Naive thymus-derived CD8-positive, alpha-beta T cell (primary cell): Measurements from ENCODE around the gene TSPAN18. TPM values are rescaled to one million over a fixed set of nuclear protein-coding genes. Genes with fewer than 3 reads are reported as not detected.

ENCODE experiments used
- ATAC-seq, 2 donors: fragments of 150-1000 bp; cut with Tn5 transposase in 1 of 2; sonication (Bioruptor Pico), chemical (Tn5 transposase) in 1 of 2; 1 replicate in 1 of 2; 2 replicates in 1 of 2; pipeline ENCODE4 v1.10.0; 2021; ENCODE audit warnings: mild to moderate bottlenecking in 2 of 2, moderate library complexity in 2 of 2
- POLR2A ChIA-PET: fragments of 350-600 bp; sonication (Branson Sonifier 250); formaldehyde crosslinking; loops from one replicate; lab custom pipeline; 2021; ENCODE audit warnings: antibody characterized with exemption; lab: Charles Lee
- DNase-seq, 10 donors: peaks; one replicate each; pipeline versions ENCODE4 v3.0.0 to v3.0.0-alpha.2; 2020 to 2022
- H3K27ac Mint-ChIP-seq, 10 donors: one replicate each; pipeline ENCODE4 v1.8.0; 2020 to 2022; ENCODE audit warnings: mild to moderate bottlenecking in 10 of 10, mixed read lengths in 10 of 10, moderate library complexity in 4 of 10, inconsistent platforms in 1 of 10
- H3K27me3 Mint-ChIP-seq, 5 donors: one replicate each; pipeline ENCODE4 v1.8.0; 2021 to 2022; ENCODE audit warnings: mixed read lengths in 5 of 5
- H3K36me3 Mint-ChIP-seq, 3 donors: one replicate each; pipeline ENCODE4 v1.8.0; 2020 to 2022; ENCODE audit warnings: mixed read lengths in 3 of 3, mild to moderate bottlenecking in 2 of 3, inconsistent platforms in 1 of 3
- H3K4me1 Mint-ChIP-seq, 4 donors: one replicate each; pipeline ENCODE4 v1.8.0; 2021 to 2022; ENCODE audit warnings: mixed read lengths in 4 of 4
- H3K4me3 Mint-ChIP-seq, 10 donors: one replicate each; pipeline ENCODE4 v1.8.0; 2020 to 2022; ENCODE audit warnings: mild to moderate bottlenecking in 10 of 10, mixed read lengths in 10 of 10, moderate library complexity in 6 of 10, inconsistent platforms in 1 of 10
- H3K9me3 Mint-ChIP-seq, 9 donors: one replicate each; pipeline ENCODE4 v1.8.0; 2020 to 2022; ENCODE audit warnings: mixed read lengths in 9 of 9, mild to moderate bottlenecking in 3 of 9, inconsistent platforms in 1 of 9, moderate library complexity in 1 of 9
- polyA plus RNA-seq, 3 donors: library from polyadenylated mRNA; unstranded; fragments of 300-500 nt; fragmentation: Illumina TruSeq; gene quantifications; one replicate each; pipeline ENCODE4 v1.2.3, GENCODE V29; 2021
- total RNA-seq, 8 experiments: library from RNA in 2 of 8; stranded (reverse) in 2 of 8; gene quantifications; one replicate each; pipeline ENCODE4 v1.2.3 and lab custom pipeline; 2021 to 2026

TSPAN18 gene
- total and polyA plus RNA-seq, 5 experiments from 2014 or later: 0.73 to 5.5 (median 1.5) TPM

DNA sequence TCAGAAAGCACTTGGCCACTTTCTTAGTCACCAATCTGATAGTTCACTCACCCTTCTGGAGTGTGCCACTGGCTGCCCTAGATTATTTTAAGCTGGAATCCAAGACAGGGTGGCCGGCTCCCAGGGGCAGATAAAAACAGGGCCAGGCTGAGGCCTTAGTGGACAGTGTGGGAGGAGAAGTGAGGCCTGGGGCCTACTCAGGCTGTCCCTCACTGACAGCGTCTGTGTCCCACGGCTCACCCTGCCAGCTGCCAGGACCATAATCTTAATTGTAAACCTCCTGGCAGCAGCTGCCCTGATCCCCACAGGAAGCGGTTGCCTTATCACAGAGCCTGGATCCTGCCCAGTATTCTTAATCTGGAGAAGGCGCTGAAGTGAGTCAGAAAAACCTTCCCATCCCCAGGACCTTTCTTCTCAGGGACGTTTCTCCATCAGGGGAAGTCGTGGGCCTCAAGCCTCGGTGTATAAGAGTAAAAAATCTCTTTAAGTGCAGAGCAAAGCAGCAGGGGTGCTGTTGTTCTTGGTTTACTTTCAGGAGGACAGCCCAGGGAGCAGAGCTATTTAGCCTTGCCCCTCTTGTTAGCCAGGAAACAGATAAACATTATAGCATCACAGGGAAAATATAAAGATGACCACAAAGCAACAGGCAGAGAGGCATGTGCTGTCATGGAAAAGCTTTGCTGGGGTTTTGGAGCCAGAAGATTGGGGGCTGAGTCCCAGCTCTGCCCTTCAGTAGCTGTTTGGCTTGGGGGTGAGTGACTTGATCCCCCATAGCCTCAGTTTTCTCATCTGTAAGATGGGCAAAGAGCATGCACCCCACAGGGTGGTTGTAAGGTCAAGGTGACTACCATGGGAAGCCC, 39.6 kb downstream of the TSPAN18 start:
- Mint-ChIP-seq H3K36me3 (peaks cover 12 to 28% (median 19%) of the 10 kb centered on the region in 3 donors), H3K27ac (peak overlapping the region in 1 of 10 donors; percentile 57)
- no peak for ATAC-seq

DNA sequence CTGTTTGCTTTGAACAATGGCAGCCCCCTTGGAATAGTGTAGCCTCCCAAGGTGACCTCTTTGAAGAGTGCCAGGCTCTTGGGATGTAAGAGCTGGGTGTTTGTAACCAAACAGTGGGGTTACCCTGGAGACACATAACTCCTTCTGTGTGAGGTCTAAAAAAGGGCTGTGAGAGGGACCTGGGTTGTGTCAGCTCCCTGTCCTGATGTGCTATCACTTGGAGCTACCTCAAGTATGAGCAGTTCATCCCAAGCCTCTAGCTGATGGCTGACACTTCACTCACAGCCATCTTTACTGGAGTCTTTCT, 40.2 kb downstream of the TSPAN18 start:
- no peak for ATAC-seq

More for the DNA sequence above, 39.6 kb downstream of the TSPAN18 start:
- Mint-ChIP-seq H3K4me3 (no peak overlapping the region), H3K27me3 (peaks cover 0 to 2% (median 0%) of the 10 kb centered on the region in 5 donors), H3K4me1 (peaks cover 0 to 9% (median 3%) of the 10 kb centered on the region in 4 donors), H3K9me3 (peaks cover 0 to 14% (median 7%) of the 10 kb centered on the region in 9 donors)
- no peak for DNase-seq
- POLR2A ChIA-PET: no interaction called here

DNA sequence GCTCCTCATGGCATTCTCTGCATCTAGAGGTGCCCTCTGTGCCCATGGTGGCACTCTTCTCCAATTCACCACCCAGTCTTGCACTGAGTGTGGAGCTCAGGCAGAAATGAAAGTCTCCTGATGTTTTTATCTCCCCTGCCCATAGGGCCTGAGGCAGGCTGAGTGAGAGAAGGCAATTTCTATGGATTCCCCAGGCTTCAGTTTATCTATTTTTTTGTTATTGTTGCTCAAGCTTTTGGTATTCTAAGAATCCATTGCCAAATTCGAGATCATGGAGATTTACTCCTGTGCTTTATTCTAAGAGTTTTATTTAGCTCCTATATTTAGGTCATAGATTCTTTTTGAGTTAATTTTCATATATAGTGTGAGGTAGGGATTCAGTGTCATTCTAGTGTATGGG, 40.7 kb downstream of the TSPAN18 start:
- ATAC-seq (no peak), DNase-seq (no peak)
- H3K4me3 Mint-ChIP-seq: no peak overlapping the region

More for the DNA sequence above, 40.2 kb downstream of the TSPAN18 start:
- POLR2A ChIA-PET: no interaction called here
- Mint-ChIP-seq H3K27ac (no peak overlapping the region), H3K9me3 (peaks cover 0 to 14% (median 7%) of the 10 kb centered on the region in 9 donors), H3K27me3 (peaks cover 0 to 2% (median 0%) of the 10 kb centered on the region in 5 donors), H3K4me1 (peaks cover 0 to 9% (median 3%) of the 10 kb centered on the region in 4 donors), H3K36me3 (peaks cover 12 to 28% (median 19%) of the 10 kb centered on the region in 3 donors), H3K4me3 (no peak overlapping the region)
- no peak for DNase-seq

DNA sequence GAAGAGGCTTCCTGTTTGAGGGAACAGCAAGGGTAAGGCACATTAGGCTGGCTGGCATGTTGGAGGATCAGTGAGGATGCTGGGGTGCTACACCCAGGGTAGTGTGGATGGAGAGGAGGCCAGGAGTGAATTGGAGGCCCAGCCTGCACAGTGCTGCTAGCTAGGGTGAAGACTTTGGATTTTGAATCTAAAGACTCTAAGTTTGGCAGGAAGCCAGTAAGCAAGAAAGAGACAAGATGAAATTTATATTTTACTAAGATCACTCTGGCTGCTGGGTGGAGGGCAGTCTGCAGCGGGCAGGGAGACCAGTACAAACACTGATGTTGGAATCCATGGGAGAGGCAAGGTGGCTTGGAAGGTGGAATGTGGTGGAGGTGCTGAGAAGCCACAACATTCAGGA, 43.6 kb downstream of the TSPAN18 start:
- POLR2A ChIA-PET: no interaction called here
- H3K4me1 Mint-ChIP-seq: peaks cover 0 to 9% (median 4%) of the 10 kb centered on the region in 4 donors
- no peaks in the 10 kb centered on the region for H3K27me3 Mint-ChIP-seq
- no peak overlapping the region for H3K4me3 Mint-ChIP-seq
- ATAC-seq: no peak
- no peak for DNase-seq
- H3K36me3 Mint-ChIP-seq: peaks cover 12 to 28% (median 15%) of the 10 kb centered on the region in 3 donors
- H3K27ac Mint-ChIP-seq: peak overlapping the region in 1 of 10 donors; percentile 2
- peaks cover 0 to 14% (median 7%) of the 10 kb centered on the region in 9 donors for H3K9me3 Mint-ChIP-seq

More for the DNA sequence above, 40.7 kb downstream of the TSPAN18 start:
- peaks cover 0 to 9% (median 3%) of the 10 kb centered on the region in 4 donors for H3K4me1 Mint-ChIP-seq
- H3K27ac Mint-ChIP-seq: no peak overlapping the region
- peaks cover 0 to 2% (median 0%) of the 10 kb centered on the region in 5 donors for H3K27me3 Mint-ChIP-seq
- H3K9me3 Mint-ChIP-seq: peaks cover 0 to 14% (median 7%) of the 10 kb centered on the region in 9 donors
- peaks cover 12 to 28% (median 19%) of the 10 kb centered on the region in 3 donors for H3K36me3 Mint-ChIP-seq
- POLR2A ChIA-PET: no interaction called here

- POLR2A ChIA-PET: no interaction called here
- Mint-ChIP-seq H3K4me3 (no peak overlapping the region), H3K9me3 (peaks cover 0 to 14% (median 7%) of the 10 kb centered on the region in 9 donors), H3K4me1 (peaks cover 0 to 9% (median 4%) of the 10 kb centered on the region in 4 donors), H3K27ac (no peak overlapping the region), H3K27me3 (no peaks in the 10 kb centered on the region), H3K36me3 (peaks cover 8 to 26% (median 12%) of the 10 kb centered on the region in 3 donors)
- DNase-seq (no peak), ATAC-seq (no peak)
Observed at GRCh38 chr11:44771252-44771734, 44.5 kb downstream of the TSPAN18 start.

DNA sequence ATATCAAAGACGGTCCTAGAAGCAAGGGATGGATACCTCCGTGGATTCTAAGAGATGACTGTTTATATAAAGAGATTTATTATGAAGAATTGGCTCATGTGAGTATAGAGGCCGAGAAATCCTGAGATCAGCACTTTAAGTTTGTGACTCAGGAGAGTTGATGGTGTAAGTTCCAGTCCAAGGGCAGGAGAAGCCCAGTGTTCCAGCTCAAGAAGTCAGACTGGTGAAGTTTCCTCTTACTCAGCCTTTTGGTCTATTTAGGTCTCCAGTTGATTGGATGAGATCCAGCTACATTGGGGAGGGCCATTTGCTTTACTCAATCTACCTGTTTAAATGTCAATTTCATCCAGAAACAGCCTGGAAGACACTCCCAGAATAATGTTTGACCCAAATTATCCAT, 45.1 kb downstream of the TSPAN18 start:
- H3K4me1 Mint-ChIP-seq: peaks cover 0 to 9% (median 4%) of the 10 kb centered on the region in 4 donors
- ATAC-seq: no peak
- POLR2A ChIA-PET: no interaction called here
- peaks cover 6 to 26% (median 12%) of the 10 kb centered on the region in 3 donors for H3K36me3 Mint-ChIP-seq
- peaks cover 0 to 14% (median 5%) of the 10 kb centered on the region in 9 donors for H3K9me3 Mint-ChIP-seq
- no peak for DNase-seq
- H3K27me3 Mint-ChIP-seq: no peaks in the 10 kb centered on the region
- H3K4me3 Mint-ChIP-seq: no peak overlapping the region
- no peak overlapping the region for H3K27ac Mint-ChIP-seq

GRCh38 chr11:44773351-44773965, 46.7 kb downstream of the TSPAN18 start:
- no peak overlapping the region for H3K4me3 Mint-ChIP-seq
- H3K9me3 Mint-ChIP-seq: peaks cover 0 to 4% (median under 1%) of the 10 kb centered on the region in 9 donors
- H3K36me3 Mint-ChIP-seq: peaks cover 2 to 9% (median 5%) of the 10 kb centered on the region in 3 donors
- DNase-seq (no peak), ATAC-seq (no peak)
- peaks cover 0 to 15% (median 6%) of the 10 kb centered on the region in 4 donors for H3K4me1 Mint-ChIP-seq
- H3K27me3 Mint-ChIP-seq: peaks cover 0 to 2% (median 0%) of the 10 kb centered on the region in 5 donors
- no peak overlapping the region for H3K27ac Mint-ChIP-seq
- POLR2A ChIA-PET: no interaction called here

- no peak overlapping the region for H3K27ac Mint-ChIP-seq
- peaks cover 0 to 15% (median 6%) of the 10 kb centered on the region in 4 donors for H3K4me1 Mint-ChIP-seq
- no peaks in the 10 kb centered on the region for H3K9me3 Mint-ChIP-seq
- DNase-seq (no peak), ATAC-seq (no peak)
- H3K36me3 Mint-ChIP-seq: peaks cover 0 to 7% (median 3%) of the 10 kb centered on the region in 3 donors
- no peak overlapping the region for H3K4me3 Mint-ChIP-seq
- H3K27me3 Mint-ChIP-seq: peaks cover 0 to 2% (median 0%) of the 10 kb centered on the region in 5 donors
- POLR2A ChIA-PET: no interaction called here
Observed at GRCh38 chr11:44774108-44774507, 47.3 kb downstream of the TSPAN18 start.

- DNase-seq (no peak), ATAC-seq (no peak)
- no peaks in the 10 kb centered on the region for H3K9me3 Mint-ChIP-seq
- H3K27me3 Mint-ChIP-seq: peaks cover 0 to 2% (median 0%) of the 10 kb centered on the region in 5 donors
- H3K27ac Mint-ChIP-seq: peak overlapping the region in 2 of 10 donors; percentile 19 to 44
- POLR2A ChIA-PET: no interaction called here
- peaks cover 0 to 15% (median 7%) of the 10 kb centered on the region in 4 donors for H3K4me1 Mint-ChIP-seq
- H3K4me3 Mint-ChIP-seq: no peak overlapping the region
- H3K36me3 Mint-ChIP-seq: peaks cover 0 to 3% (median 2%) of the 10 kb centered on the region in 3 donors
Observed at GRCh38 chr11:44774731-44775130, 48.0 kb downstream of the TSPAN18 start.

GRCh38 chr11:44775366-44775984, 48.7 kb downstream of the TSPAN18 start:
- Mint-ChIP-seq H3K36me3 (peaks cover 0 to 5% (median 0%) of the 10 kb centered on the region in 3 donors), H3K27ac (peak overlapping the region in 2 of 10 donors; percentile 44 to 59), H3K4me3 (no peak overlapping the region), H3K4me1 (peaks cover 0 to 13% (median 6%) of the 10 kb centered on the region in 4 donors), H3K27me3 (peaks cover 0 to 2% (median 0%) of the 10 kb centered on the region in 5 donors), H3K9me3 (no peaks in the 10 kb centered on the region)
- ATAC-seq: peak; percentile 54 to 65
- POLR2A ChIA-PET: no interaction called here
- peak; percentile 6 to 79 (median 37) for DNase-seq

DNA sequence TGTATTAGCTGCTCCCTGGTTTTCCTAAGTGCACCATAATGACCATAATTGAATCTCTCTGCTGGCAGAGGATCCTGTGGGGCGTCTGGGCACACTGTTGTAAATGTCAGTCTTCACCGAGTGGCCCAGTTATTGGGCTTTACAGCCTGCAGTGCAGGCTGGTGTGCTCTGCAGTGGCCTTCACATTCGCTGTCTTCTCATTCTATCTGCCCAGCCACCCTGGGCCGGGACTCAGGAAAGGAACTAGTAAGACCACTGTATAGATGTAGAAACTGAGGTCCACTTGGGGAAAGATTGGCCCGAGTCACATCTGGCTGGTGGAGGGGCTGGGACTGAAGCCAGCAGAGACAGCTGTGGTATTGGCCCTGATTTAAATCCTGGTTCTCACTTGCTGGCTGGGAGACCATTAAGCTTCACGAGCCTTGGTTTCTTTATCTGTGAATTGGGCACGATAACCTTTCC, 49.3 kb downstream of the TSPAN18 start:
- Mint-ChIP-seq H3K4me1 (peaks cover 0 to 10% (median 4%) of the 10 kb centered on the region in 4 donors), H3K36me3 (peaks cover 0 to 2% (median 0%) of the 10 kb centered on the region in 3 donors), H3K9me3 (no peaks in the 10 kb centered on the region), H3K27me3 (peaks cover 0 to 2% (median 0%) of the 10 kb centered on the region in 5 donors), H3K27ac (peak overlapping the region in 2 of 10 donors; percentile 44 to 59), H3K4me3 (no peak overlapping the region)
- ATAC-seq: no peak
- POLR2A ChIA-PET: no interaction called here
- no peak for DNase-seq

DNA sequence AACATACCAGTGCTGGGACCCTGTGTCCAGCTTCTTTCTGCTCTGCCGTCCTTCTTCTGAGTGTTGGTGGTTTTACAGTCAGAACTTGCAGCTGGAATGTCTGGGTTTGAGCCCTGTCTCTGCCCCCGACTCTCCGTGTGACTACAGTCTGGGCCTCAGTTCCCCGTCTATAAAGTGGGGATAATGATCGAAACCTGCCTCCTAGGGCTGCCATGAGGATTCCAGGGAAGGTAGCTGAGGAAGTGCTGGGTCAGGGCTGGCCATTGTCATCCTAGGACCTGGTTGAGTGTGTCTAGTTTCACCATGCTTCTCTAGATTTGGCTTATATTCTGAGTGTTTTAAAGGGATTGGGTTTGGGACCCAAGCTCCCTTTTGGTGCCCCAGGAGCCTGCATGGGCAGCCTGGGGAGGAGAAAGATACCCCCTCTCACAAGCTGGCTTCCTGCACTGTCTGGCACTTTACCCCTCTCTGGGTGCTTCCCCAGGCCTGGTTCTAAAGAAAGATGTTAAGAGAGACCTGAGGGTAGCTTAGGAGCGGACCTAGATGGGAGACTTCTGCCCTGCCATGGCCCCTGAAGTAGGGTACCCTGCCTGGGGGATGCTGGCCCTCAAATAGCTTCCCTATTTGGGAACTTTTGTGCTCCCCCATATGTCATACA, 49.9 kb downstream of the TSPAN18 start:
- Mint-ChIP-seq H3K27ac (peak overlapping the region in 1 of 10 donors; percentile 9), H3K4me1 (peaks cover 0 to 10% (median 4%) of the 10 kb centered on the region in 4 donors), H3K9me3 (no peaks in the 10 kb centered on the region), H3K4me3 (no peak overlapping the region), H3K27me3 (peaks cover 0 to 2% (median 0%) of the 10 kb centered on the region in 5 donors), H3K36me3 (peaks cover 0 to 2% (median 0%) of the 10 kb centered on the region in 3 donors)
- ATAC-seq: no peak
- POLR2A ChIA-PET: no interaction called here
- no peak for DNase-seq
